ENCODE data around the gene LRCH1. TPM values are rescaled to one million over a fixed set of nuclear protein-coding genes. Genes with fewer than 3 reads are reported as not detected.

The LRCH1 gene, protein sequence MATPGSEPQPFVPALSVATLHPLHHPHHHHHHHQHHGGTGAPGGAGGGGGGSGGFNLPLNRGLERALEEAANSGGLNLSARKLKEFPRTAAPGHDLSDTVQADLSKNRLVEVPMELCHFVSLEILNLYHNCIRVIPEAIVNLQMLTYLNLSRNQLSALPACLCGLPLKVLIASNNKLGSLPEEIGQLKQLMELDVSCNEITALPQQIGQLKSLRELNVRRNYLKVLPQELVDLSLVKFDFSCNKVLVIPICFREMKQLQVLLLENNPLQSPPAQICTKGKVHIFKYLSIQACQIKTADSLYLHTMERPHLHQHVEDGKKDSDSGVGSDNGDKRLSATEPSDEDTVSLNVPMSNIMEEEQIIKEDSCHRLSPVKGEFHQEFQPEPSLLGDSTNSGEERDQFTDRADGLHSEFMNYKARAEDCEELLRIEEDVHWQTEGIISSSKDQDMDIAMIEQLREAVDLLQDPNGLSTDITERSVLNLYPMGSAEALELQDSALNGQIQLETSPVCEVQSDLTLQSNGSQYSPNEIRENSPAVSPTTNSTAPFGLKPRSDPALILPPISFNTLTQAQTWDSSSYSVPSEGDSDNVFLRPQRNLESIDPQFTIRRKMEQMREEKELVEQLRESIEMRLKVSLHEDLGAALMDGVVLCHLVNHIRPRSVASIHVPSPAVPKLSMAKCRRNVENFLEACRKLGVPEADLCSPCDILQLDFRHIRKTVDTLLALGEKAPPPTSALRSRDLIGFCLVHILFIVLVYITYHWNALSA
- 7.8 and 8.8 TPM in 2 replicates for total RNA-seq (2012; rRNA removed)
- polyA plus RNA-seq (2012; rRNA removed): 7.0 and 7.2 TPM in 2 replicates
- polyA plus RNA-seq (2012; cell fraction: cytosol; rRNA removed): 2.0 and 2.2 TPM in 2 replicates
- polyA plus RNA-seq (2012; cell fraction: nucleus; rRNA removed; ENCODE audit: low replicate concordance): 2.7 and 13.5 TPM in 2 replicates
- percentile 83 among the genes with signal in this experiment for Bru-seq, nascent RNA
- percentile 64 among the genes with signal in this experiment for BruChase-seq, experiment 1, labeled RNA remaining after a 6-hour chase
- percentile 73 among the genes with signal in this experiment for BruChase-seq, experiment 2, labeled RNA remaining after a 2-hour chase
- long read RNA-seq, full-length matches to known transcripts: 11 of 21 reads
- long read RNA-seq, partial matches to known transcripts: 6 of 21 reads
- long read RNA-seq, other reads (novel, unspliced or antisense): 4 of 21 reads

- peak within 1 kb of the TSS; percentile 83 for H3K27ac ChIP-seq (ENCODE audit: insufficient read depth, low read length)
- no peaks in the 10 kb centered on the region for H3K9me3 ChIP-seq (ENCODE audit: control insufficient read depth, insufficient read depth, low read length)
- peak within 1 kb of the TSS; percentile 92 for H2AFZ ChIP-seq (replicated peaks; ENCODE audit: low read length, poor library complexity)
- no peaks in the 10 kb centered on the region for H3K36me3 ChIP-seq (ENCODE audit: control insufficient read depth, insufficient read depth, low read length)
- H2BK5ac ChIP-seq (ENCODE audit: low read depth, low read length, poor library complexity, severe bottlenecking): peak within 1 kb of the TSS; percentile 79
- peak within 1 kb of the TSS; percentile 82 for H3K56ac ChIP-seq (ENCODE audit: extremely low read depth, insufficient read depth, low read length)
- BruUV-seq (replicated peaks): no TSS peak
- H3K4me2 ChIP-seq (ENCODE audit: low read depth, low read length): peak within 1 kb of the TSS; percentile 92
- no peaks in the 10 kb centered on the region for H3K27me3 ChIP-seq (ENCODE audit: control insufficient read depth, insufficient read depth, low read length)
- peak within 1 kb of the TSS; percentile 34 for H4K5ac ChIP-seq (ENCODE audit: low read depth, low read length)
- peak; percentile 80 for DNase-seq
- H3K14ac ChIP-seq (replicated peaks; ENCODE audit: low read depth, low read length): peak within 1 kb of the TSS; percentile 92
- peak within 1 kb of the TSS; percentile 18 for H2AK5ac ChIP-seq (ENCODE audit: low read depth, low read length)
- peak; percentile 92; the same call in 1 of the 2 replicates for TF ChIP-seq MAZ (IDR thresholded peaks at IDR 0.05; ENCODE audit: borderline replicate concordance, low read depth, low read length)
- peak; percentile 20; the same call in 1 of the 2 replicates for TF ChIP-seq POLR2A (IDR thresholded peaks at IDR 0.05; ENCODE audit: low read depth, low read length)
- TF ChIP-seq, protein P1, sequence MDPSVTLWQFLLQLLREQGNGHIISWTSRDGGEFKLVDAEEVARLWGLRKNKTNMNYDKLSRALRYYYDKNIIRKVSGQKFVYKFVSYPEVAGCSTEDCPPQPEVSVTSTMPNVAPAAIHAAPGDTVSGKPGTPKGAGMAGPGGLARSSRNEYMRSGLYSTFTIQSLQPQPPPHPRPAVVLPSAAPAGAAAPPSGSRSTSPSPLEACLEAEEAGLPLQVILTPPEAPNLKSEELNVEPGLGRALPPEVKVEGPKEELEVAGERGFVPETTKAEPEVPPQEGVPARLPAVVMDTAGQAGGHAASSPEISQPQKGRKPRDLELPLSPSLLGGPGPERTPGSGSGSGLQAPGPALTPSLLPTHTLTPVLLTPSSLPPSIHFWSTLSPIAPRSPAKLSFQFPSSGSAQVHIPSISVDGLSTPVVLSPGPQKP (IDR thresholded peaks at IDR 0.05; ENCODE audit: borderline replicate concordance, low read depth, low read length): no peak
- TF ChIP-seq MXI1 (IDR thresholded peaks at IDR 0.05; ENCODE audit: borderline replicate concordance, low read depth, low read length): peak; percentile 23; the same call in 1 of the 2 replicates
- peaks cover 3% of the 10 kb centered on the region; the same call in 1 of the 2 replicates for H3K9me1 ChIP-seq (ENCODE audit: insufficient read depth, low read length)
- H2AK9ac ChIP-seq (replicated peaks; ENCODE audit: low read depth, low read length, poor library complexity): peak within 1 kb of the TSS; percentile 91
- peak within 1 kb of the TSS; percentile 55 to 72; a peak in 2 of 4 replicates for H4K8ac ChIP-seq (ENCODE audit: low read depth in 2 of 2, low read length in 2 of 2)
- ATAC-seq (ENCODE audit: low read depth): peak; percentile 89
- H2BK15ac ChIP-seq (ENCODE audit: low read depth, low read length): peak within 1 kb of the TSS; percentile 67; the same call in 2 of the 3 replicates
- WGBS, 2 experiments (ENCODE audit: extremely low coverage in 2 of 2, insufficient read length in 1 of 2): no CpG with 5 or more reads among the region's 66 CpGs
- ChIA-PET POLR2A (ENCODE audit: unreplicated experiment) (interaction anchor here (0.6 kb wide), 1 partner anchor 13 kb away, joined by 3 read pairs; no protein-coding TSS in a partner anchor), CTCF (interaction anchor here (1.1 kb wide), 1 partner anchor 56 kb away, joined by 3 read pairs; no protein-coding TSS in a partner anchor)
- peaks cover 4% of the 10 kb centered on the region for H3K4me1 ChIP-seq (ENCODE audit: control insufficient read depth, insufficient read depth, low read length)
- H2BK20ac ChIP-seq (ENCODE audit: low read depth, low read length): no peak within 1 kb of the TSS
- H3K9ac ChIP-seq (ENCODE audit: low read depth, low read length): peak within 1 kb of the TSS; percentile 74
- intact Hi-C loops (cut with micrococcal nuclease): loop anchor here (5.0 kb wide), 1 partner anchor 129 kb away; no protein-coding TSS in a partner anchor
- H2BK120ac ChIP-seq (ENCODE audit: low read depth, low read length): peak within 1 kb of the TSS; percentile 76
- peak within 1 kb of the TSS; percentile 84 for H3K23ac ChIP-seq (ENCODE audit: low read depth, low read length)
- dilution Hi-C loops (cut with HindIII; ENCODE audit: low sequenced_read_pairs, unreplicated experiment): no loop called here
- peak within 1 kb of the TSS; percentile 32 for H3K18ac ChIP-seq (ENCODE audit: low read depth, low read length)
- in situ Hi-C loops (cut with MboI; ENCODE audit: low sequenced_read_pairs): loop anchor here (5.0 to 10.0 kb wide), 2 partner anchors 59 to 132 kb away; no protein-coding TSS in a partner anchor
- H3K4ac ChIP-seq (ENCODE audit: low read depth, low read length): peak within 1 kb of the TSS; percentile 84
- peak within 1 kb of the TSS; percentile 91 for H3K4me3 ChIP-seq (ENCODE audit: insufficient read depth, low read depth, low read length)
- H4K91ac ChIP-seq (ENCODE audit: insufficient read depth, low read depth, low read length): peak within 1 kb of the TSS; percentile 79
- H3K79me1 ChIP-seq (ENCODE audit: low read depth in 1 of 2, low read length in 2 of 2): peaks cover 5 to 34% of the 10 kb centered on the region in 2 experiments; a peak in 3 of 4 replicates
- H4K20me1 ChIP-seq (ENCODE audit: insufficient read depth, low read length): peaks cover 6% of the 10 kb centered on the region; the same call in 1 of the 2 replicates
These were observed at the start of gene LRCH1 for GRCh38 chr13:46552889-46553520. TSS of gene LRCH1 (plus strand) at chr13:46553170. CDS start at chr13:46553397, 227 bp downstream.
